HG03159 (cell line): ENCODE results near the gene BTBD9.
"Not testable (repeated sequence)": the region's sequence is repeated elsewhere in the genome, so short reads cannot be mapped to it uniquely, and the experiment has no call there.

Source experiments
- ATAC-seq: cut with Tn5 transposase; IDR thresholded peaks from one replicate; pipeline ENCODE4 v1.9.1; 2021; ENCODE audit warnings: mild to moderate bottlenecking, moderate library complexity; ENCODE audit not compliant: unreplicated experiment

BTBD9 gene

DNA sequence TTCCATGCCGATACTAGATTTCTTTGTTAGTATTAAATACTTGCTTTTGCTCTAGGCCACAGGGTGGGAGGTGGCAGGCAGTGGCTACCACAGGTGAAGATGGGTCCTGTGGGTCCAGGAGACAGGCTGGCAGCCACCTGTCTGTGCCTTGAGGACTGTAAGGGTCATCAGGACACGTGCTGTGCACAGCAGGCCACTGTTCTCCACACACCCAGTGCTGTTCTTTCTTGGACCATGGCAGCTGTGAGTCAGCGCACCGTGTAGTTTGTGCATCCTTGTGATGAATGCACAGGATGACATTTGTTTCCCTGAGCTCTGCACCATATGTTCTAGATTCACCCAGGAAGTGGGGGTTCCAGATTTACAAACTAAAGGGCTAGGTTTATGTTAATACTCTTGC lies 503.2 kb downstream of the BTBD9 start:
- ATAC-seq, result no peak

DNA sequence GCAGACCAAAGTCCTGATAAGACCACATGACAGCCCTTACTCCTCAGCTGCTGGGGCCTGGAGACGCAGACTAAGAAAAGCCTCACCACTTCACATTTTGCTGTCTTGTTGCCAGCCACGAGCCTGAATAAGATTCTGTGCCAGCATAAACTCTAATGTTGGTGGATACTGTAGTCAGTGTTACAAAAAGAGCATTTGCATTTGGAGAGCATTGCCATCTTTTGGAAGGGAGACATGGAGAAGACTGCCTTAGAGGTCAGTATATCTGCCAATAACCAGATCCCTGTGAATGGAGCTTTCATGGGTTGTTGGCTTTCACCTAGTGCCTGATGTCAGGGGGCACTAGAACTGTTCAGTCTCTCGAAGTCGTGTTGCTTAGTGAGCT lies 505.0 kb downstream of the BTBD9 start:
- no peak for ATAC-seq

DNA sequence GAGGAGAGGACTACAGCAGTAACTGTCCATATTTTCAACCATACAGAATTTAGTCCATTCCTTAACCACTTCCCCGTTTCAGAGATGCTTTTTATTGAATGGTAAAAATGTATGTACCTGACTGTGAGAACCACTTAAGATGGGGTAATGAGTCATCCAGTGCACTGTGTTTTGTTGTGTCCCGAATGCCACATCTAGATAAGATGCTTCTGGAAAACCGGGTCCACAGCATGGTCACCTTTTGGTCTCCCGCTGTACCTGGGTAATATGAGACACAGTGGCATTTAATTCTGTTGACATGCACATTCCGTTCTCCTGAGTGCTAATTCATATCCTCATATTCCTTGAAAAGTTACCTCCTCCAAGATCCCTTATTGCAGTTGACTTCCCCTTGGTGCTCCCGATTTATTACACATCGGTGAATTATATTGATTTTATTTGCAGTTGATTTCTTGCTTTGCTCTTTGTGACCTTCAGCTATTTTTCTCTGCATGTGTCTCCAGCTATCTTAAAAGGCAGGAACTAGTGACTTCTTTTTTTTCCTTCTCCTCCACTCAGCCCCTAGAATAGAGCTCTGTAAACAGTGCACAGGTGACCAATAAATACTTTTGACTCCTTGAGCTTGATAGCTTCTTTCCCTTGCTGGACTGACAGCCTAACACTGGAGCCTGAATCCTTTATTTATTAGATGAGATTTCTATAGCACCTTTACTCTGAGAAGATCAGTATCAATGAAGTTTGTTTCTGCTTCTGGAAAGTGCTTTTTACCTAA lies 505.6 kb downstream of the BTBD9 start:
- no peak for ATAC-seq

DNA sequence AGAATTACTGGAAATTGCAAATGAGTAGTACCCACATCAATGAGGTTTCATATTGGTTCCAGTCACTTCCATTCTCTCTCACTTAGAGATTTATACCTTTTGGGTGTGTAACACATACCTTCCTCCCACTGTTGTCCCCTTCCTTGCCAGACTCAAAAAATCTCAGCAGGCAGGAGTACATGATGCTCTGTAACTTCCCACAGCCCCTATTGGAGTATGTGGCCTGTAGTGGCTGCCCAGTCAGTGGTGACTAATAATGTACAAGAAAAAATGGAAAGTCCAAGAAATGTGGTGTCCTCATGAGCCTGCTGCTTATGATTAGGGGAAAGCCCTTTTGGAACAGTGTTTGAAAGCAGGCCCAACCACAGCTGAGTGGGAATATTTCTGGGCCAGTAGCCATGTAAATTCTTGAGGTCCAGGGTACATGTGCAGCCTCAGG lies 508.2 kb downstream of the BTBD9 start:
- ATAC-seq, result no peak

DNA sequence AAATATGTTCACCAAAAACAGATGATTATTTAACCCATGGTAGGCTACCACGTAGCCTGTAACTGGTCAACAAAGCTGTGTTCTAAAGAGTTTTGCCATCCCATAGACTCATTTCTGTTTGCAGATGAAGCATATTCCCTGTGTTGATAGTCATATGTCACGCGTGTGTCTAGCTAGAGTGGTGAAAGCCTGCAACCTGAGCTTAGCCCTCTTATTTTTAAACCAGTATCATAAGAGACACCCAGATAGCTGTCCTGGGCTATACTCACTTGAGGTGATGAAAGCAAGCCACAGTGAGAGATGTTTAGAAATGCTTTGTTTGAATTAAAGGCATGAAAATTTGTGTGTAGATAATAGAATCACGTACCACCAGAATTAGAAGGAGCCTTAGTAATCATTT lies 512.4 kb downstream of the BTBD9 start:
- ATAC-seq, result no peak

DNA sequence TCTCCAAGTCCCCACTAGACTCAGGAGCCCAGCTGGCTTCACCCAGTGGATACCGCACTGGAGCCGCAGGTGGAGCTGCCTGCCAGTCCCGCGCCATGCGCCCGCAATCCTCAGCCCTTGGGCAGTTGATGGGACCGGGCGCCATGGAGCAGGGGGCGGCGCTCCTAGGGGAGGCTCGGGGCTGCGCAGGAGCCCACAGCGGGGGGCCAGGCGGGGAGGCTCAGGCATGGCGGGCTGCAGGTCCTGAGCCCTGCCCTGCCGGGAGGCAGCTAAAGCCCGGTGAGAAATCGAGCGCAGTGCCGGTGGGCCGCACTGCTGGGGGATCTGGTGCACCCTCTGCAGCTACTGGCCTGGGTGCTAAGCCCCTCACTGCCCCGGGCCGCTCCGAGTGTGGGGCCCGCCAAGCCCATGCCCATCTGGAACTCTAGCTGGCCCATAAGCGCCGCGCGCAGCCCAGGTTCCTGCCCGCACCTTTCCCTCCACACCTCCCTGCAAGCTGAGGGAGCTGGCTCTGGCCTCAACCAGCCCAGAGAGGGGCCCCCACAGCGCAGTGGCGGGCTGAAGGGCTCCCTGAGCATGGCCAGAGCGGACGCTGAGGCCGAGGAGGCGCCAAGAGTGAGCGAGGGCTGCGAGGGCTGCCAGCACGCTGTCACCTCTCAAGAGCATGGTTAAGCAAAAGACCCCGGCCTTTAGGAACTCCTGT lies 515.4 kb downstream of the BTBD9 start:
- not testable (repeated sequence) for ATAC-seq

DNA sequence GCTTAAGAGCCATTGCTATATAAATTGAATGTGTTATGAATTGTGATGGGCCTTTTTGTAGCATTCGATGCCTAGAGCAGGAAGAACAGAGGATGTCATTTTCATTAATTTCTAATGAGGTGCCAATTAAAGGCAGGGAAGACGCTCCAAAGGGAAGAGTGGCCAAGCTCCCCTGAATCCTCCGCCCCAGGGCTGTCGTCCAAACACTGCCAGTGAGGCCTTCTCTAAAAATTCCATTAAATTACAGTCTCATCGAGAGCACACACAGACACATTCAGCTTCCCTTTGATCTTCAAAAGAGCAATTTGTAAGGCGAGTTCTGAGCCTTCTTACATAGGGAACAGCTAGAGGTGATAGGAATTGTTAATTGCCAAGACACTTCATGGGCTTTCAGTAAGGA lies 520.2 kb downstream of the BTBD9 start:
- no peak for ATAC-seq

DNA sequence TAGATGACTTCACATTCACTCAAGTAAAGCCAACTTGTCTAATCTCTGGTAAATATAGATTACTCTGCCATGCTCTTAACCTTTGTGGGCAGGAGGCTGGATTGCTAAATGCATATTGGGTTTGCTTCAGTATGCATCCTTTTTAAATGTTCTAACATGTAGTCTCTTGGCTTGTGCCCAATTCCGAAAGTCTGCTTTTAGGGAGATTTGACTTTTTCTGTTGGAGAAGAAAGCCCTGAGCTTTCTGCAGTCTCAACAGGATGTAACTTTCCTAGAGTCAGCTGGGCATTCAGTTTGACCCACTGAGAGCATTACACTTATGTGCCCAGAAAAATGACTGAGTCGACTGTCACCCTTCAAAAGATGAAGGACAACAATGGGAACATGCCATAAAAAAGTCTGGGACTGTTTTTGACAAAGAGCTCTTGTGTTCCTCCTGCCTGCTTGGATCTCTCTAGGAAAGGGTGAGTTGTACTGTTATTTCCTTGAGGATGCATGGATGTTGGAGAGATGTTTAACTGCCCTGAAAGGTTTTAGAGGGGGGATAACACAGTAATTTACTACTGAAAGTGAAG lies 520.9 kb downstream of the BTBD9 start:
- no peak for ATAC-seq
